Measurements from ENCODE around the gene KBTBD2.
A peak's percentile ranks its signal among the peaks of the same experiment; 100 is the strongest.
"Not testable (repeated sequence)": the region's sequence is repeated elsewhere in the genome, so short reads cannot be mapped to it uniquely, and the experiment has no call there.

KBTBD2 gene

DNA sequence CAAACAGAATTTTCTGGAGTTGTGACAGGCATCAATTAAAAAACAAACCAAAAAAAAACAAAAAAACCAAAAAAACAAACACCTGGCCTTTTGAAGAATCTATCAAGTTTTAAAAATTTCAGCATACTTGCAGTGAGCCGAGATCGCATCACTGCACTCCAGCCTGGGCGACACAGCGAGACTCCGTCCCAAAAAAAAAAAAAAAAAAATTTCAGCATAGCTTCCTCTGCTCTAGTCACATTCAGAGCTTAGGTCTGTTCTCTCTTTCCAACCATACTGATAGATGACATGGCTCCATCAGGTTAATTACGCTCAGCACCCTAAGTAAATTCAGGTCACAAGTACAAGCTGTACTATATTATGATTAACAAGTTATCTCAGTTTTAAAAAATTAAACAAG lies 3.1 kb downstream of the KBTBD2 start:
- TF ChIP-seq, protein P1, sequence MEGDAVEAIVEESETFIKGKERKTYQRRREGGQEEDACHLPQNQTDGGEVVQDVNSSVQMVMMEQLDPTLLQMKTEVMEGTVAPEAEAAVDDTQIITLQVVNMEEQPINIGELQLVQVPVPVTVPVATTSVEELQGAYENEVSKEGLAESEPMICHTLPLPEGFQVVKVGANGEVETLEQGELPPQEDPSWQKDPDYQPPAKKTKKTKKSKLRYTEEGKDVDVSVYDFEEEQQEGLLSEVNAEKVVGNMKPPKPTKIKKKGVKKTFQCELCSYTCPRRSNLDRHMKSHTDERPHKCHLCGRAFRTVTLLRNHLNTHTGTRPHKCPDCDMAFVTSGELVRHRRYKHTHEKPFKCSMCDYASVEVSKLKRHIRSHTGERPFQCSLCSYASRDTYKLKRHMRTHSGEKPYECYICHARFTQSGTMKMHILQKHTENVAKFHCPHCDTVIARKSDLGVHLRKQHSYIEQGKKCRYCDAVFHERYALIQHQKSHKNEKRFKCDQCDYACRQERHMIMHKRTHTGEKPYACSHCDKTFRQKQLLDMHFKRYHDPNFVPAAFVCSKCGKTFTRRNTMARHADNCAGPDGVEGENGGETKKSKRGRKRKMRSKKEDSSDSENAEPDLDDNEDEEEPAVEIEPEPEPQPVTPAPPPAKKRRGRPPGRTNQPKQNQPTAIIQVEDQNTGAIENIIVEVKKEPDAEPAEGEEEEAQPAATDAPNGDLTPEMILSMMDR (IDR thresholded peaks at IDR 0.05) = no peak
- Histone ChIP-seq H3K27ac (no peak overlapping the region), H3K4me3 (no peak overlapping the region)
- DNase-seq (ENCODE audit: low spot score) = no peak

- Histone ChIP-seq H3K4me3 (no peak overlapping the region), H3K27ac (no peak overlapping the region)
- DNase-seq (ENCODE audit: low spot score) = no peak
- TF ChIP-seq, protein P1 (IDR thresholded peaks at IDR 0.05) = no peak
Observed at GRCh38 chr7:32887395-32887794, 4.2 kb downstream of the KBTBD2 start.

GRCh38 chr7:32881074-32881982 lies 10.2 kb downstream of the KBTBD2 start:
- Histone ChIP-seq H3K27ac (peak overlapping the region in 1 of 2 donors; percentile 18), H3K4me3 (no peak overlapping the region)
- DNase-seq (ENCODE audit: low spot score) = no peak
- TF ChIP-seq, protein P1 (IDR thresholded peaks at IDR 0.05) = no peak

DNA sequence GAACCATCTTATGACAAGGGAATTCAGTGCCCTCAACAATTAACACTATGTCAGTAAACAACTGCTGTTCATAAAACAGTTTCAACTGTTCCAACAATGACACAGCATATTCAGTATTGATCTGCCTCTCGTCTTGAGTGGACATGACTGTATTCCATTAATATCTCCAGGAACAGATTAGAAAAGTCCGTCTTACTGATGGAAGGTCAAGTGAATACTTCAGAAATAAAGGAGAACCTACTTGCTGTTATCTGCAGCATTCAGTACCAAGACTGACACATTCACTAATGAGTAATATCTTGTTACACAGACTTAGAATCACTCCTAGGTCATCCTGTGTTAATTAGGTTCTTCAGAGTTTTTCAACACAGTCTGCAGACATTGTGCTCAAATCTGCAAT lies 12.1 kb downstream of the KBTBD2 start:
- peak overlapping the region; percentile 1 for H3K4me3 ChIP-seq
- TF ChIP-seq, protein P1 (IDR thresholded peaks at IDR 0.05) = no peak
- DNase-seq (ENCODE audit: low spot score) = no peak
- peak overlapping the region in 1 of 2 donors; percentile 48 for H3K27ac ChIP-seq

DNA sequence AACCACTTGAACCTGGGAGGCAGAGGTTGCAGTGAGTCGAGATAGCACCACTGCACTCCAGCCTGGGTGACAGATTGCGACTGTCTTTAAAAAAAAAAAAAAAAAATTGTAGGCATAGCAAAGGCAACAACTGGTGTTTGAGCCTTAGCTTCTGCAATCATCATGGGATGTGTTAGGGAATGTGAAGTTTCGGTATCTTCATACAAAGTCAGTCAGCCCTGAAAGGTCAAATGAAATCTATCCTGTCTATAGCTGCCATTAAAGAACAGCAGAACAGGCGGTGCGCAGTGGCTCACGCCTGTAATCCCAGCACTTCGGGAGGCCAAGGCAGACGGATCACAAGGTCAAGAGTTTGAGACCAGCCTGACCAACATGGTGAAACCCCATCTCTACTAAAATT lies 13.5 kb downstream of the KBTBD2 start:
- H3K27ac ChIP-seq = not testable (repeated sequence)

GRCh38 chr7:32872421-32872820 lies 19.1 kb downstream of the KBTBD2 start:
- DNase-seq (ENCODE audit: low spot score) = no peak
- TF ChIP-seq, protein P1 (IDR thresholded peaks at IDR 0.05) = no peak
- Histone ChIP-seq H3K4me3 (no peak overlapping the region), H3K27ac (peak overlapping the region in 1 of 2 donors; percentile 5)

More for the DNA sequence above, 13.5 kb downstream of the KBTBD2 start:
- H3K4me3 ChIP-seq; DNase-seq (ENCODE audit: low spot score): not testable (repeated sequence)

- Histone ChIP-seq H3K27ac (peak overlapping the region in 1 of 2 donors; percentile 5), H3K4me3 (no peak overlapping the region)
- TF ChIP-seq, protein P1 (IDR thresholded peaks at IDR 0.05) = no peak
- no peak for DNase-seq (ENCODE audit: low spot score)
Observed at GRCh38 chr7:32871624-32872371, 19.8 kb downstream of the KBTBD2 start.

Data from coronary artery (tissue), 2 donors.